ENCODE data around the gene NRP1. TPM values are rescaled to one million over a fixed set of nuclear protein-coding genes. Genes with fewer than 3 reads are reported as not detected.

The NRP1 gene
- total RNA-seq, 1 experiment from 2014 or later, result 0.99 TPM

DNA sequence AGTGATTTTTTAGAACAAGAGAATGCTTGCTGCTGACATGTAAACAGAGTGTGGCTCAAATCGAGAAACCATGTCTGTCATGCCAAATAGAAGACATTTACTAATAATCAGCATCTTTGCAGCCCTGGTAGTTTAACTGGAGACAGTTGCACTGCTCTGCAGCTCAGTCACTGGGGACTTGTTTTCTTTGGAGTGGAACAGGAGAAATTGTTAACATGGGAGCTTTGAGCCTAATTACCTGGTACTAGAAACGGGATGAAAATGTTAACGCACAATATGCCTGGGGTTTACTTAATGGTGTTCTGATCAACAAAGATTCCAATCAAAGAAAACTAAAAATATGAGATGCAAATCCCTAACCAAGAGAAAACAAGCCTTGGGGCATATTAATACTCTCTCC is 153.5 kb downstream of the NRP1 start:
- Histone ChIP-seq H3K9me3 (no peaks in the 10 kb centered on the region), H3K36me3 (no peaks in the 10 kb centered on the region), H3K27me3 (no peaks in the 10 kb centered on the region), H3K4me3 (no peak overlapping the region)
- DNase-seq, result no peak

DNA sequence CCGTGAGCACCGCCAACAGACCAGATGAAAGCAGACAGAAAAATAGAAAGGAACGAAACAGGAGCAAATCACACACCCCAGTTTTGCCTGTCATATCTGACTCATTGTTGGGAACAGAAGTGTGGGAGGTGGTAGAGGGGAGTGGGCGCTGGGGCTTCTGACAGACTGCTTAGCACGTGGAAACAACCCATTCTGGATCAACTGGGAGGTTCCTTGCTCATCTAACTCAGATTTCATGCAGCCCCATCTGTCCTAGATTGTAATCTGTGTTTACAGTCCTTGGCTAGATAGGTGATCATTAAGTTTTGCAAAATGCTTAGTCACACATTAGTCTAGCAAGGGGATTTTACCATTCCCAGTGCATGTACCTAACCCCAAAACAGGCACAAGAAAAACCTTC is 154.1 kb downstream of the NRP1 start:
- Histone ChIP-seq H3K36me3 (no peaks in the 10 kb centered on the region), H3K27me3 (no peaks in the 10 kb centered on the region), H3K9me3 (no peaks in the 10 kb centered on the region), H3K4me3 (no peak overlapping the region)
- DNase-seq, result no peak

DNA sequence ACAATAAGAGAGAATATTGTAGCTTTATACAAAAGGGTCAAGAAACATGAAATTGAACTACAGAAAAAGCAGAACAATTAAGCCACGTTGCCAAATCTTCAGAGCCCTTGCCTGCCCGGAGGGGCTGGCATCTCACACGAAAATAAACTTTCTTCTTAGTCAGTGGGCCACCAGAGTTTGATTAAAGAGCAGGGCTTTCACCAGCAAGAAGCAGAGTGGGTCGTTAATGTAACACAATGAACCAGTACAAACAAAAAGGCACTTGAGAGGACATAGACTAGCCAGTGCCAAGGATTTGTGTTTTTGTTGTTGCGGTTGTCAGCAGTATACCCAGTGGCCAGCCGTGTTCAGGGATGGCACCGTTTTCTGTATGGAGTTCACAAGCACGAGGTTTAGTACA is 155.4 kb downstream of the NRP1 start:
- Histone ChIP-seq H3K4me3 (no peak overlapping the region), H3K36me3 (no peaks in the 10 kb centered on the region), H3K27me3 (no peaks in the 10 kb centered on the region), H3K9me3 (no peaks in the 10 kb centered on the region)
- DNase-seq, result no peak

DNA sequence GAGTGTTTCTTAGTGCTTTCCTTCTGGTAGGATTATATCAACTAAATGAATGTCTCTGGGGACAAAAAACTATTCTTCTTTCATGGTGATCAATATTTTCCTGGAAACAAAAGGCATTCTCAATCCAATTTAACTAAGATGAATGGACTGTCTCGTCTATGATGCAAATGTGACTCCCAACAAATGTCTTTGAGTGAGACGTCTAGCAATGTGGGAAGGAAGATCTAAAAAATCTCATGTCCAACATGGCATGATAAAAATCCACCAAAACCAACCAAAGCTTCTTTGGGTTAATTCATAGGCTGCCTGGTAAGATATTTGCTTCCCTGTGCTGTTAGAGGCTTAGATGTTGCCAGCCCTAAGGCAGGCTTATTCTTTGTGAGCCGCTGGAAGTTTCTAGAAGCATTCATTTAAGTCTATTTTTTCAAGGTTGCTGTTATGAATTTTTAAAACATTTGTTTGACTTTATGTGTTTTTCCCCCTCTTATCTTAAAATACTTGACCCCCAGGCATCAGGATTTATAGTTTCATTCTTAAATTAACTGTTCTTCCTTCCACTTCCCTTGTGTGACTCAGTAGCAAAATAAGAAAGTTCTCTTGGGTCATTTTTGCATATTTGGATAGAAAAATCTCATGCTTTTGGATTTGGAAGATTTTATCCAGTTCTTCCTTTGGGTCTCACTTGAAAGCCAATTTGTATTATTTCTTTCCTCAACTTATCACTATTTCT is 156.3 kb downstream of the NRP1 start:
- DNase-seq, result no peak
- no peak overlapping the region for H3K4me3 ChIP-seq
- no peaks in the 10 kb centered on the region for H3K27me3 ChIP-seq
- no peaks in the 10 kb centered on the region for H3K9me3 ChIP-seq
- no peaks in the 10 kb centered on the region for H3K36me3 ChIP-seq

DNA sequence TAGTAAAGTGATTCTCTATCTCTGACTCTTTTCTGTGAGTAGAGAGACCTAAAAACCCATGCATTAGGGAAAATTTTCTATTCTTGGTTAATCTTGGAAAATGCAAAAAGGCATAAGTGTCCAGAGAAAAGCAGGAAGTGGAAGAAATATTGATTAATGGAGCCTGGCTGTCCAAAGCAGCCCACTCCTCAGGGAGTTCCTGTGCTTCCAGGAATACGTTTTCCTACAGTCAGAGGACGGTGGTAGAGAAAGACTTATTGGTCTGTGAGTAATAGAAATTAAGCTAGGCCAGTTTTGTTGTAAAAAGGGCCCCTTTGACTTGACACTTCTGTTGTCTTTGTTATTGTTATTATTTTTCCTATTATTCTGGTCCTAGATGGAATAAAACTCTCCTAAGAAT is 157.8 kb downstream of the NRP1 start:
- Histone ChIP-seq H3K27me3 (no peaks in the 10 kb centered on the region), H3K4me3 (no peak overlapping the region), H3K36me3 (no peaks in the 10 kb centered on the region), H3K9me3 (no peaks in the 10 kb centered on the region)
- DNase-seq, result no peak

DNA sequence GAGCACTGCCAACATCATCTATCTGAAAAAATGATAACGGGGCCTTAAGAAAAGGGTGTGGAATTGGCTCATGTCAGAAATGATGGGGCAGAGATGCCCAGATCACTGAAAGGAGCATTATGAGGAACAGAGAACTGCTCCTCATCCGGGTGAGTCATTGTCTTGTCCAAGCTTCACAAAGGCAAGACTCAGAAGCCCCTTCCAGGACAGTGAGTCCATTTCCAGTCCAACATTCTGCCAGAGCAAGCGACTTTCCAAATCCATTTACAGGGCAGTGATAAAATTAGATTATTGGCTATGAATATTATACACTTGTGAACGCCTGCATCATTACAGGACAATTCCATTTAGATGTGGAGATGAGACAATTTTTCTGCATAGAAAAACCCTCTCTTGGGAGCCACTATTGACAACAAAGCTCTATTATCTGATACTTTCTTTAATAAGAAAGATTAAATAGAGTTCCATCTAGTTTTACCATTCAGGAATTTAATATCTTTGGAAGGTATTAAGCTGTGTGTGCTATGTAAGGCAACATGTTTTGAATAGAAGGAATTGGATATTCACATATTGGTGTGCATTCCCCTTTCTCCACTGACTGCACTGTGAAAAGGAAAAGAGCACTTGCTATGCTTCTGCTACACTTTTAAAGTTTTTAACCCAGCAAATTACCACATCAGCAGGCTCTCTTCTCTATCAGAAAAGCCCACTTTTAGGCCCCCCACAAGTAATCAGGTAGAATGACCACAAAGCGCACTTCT is 159.6 kb downstream of the NRP1 start:
- Histone ChIP-seq H3K4me3 (no peak overlapping the region), H3K27me3 (no peaks in the 10 kb centered on the region), H3K36me3 (no peaks in the 10 kb centered on the region), H3K9me3 (no peaks in the 10 kb centered on the region)
- DNase-seq, result no peak

DNA sequence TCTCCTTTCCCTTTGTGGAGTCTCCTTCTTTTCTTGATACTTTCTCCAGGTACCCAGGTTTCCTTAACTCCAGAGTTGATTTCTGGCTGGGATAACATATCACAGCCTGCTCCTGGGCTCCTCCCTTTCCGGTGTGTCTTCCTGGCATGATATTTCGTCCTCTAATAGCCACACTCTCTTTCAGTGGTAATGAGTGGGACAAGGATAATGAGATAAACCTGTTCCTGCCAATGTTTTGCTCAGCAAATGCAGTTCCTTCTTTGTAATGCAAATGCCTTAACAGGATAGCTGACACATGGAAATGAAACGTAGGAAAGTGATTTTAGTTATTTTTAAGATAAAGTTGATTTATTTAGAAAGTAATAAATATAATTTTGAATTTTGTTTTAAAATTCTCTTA is 168.6 kb downstream of the NRP1 start:
- DNase-seq, result no peak
- Histone ChIP-seq H3K9me3 (no peaks in the 10 kb centered on the region), H3K36me3 (no peaks in the 10 kb centered on the region), H3K4me3 (no peak overlapping the region), H3K27me3 (no peaks in the 10 kb centered on the region)

DNA sequence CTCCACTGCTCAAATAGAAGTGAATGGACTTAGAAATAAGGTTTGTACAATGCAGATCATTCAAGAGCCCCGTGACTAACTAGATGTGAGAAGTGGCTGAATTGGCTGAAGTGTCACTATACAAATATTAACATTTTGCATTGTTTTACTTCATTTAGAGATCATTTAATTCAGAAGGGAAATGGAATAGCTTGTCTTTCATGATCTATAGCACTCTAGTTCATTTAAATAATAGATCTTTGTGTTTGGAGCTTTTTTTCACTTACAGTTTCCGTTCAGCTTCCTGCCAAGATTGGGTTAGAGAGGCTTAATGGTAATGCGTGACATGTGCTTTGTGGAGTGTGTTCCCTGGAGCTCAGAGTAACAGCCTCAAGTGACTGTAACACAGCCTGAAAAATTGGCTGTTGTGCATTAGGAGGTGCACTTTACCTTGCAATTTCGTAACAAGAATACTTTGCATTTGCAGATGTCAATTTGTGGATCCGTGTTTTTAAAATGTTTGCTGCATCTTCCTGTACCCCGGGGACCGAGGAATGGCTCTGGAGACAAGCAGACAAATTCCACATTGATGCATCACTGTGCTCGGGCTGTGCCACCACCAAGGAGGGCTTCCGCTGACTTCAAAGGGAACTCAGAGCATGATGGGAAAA is 170.3 kb downstream of the NRP1 start:
- H3K4me3 ChIP-seq, result no peak overlapping the region
- no peaks in the 10 kb centered on the region for H3K27me3 ChIP-seq
- H3K9me3 ChIP-seq, result no peaks in the 10 kb centered on the region
- DNase-seq, result no peak
- H3K36me3 ChIP-seq, result no peaks in the 10 kb centered on the region

DNA sequence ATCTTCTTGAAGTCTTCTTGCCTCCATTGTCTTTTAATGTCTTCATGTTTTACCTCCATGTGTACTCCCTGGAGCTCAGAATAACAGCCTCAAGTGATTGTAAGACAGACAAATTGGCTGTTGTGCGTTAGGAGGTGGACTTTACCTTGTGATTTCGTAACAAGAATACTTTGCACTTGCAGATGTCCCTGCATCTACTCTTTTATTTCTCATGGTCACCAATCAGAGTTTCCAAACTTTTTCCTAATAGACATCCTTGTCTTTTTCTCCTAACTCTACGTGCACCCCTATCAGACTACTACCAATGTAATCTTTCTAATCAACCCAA is 172.3 kb downstream of the NRP1 start:
- H3K4me3 ChIP-seq, result no peak overlapping the region
- H3K36me3 ChIP-seq, result no peaks in the 10 kb centered on the region
- no peaks in the 10 kb centered on the region for H3K9me3 ChIP-seq
- no peaks in the 10 kb centered on the region for H3K27me3 ChIP-seq
- no peak for DNase-seq

DNA sequence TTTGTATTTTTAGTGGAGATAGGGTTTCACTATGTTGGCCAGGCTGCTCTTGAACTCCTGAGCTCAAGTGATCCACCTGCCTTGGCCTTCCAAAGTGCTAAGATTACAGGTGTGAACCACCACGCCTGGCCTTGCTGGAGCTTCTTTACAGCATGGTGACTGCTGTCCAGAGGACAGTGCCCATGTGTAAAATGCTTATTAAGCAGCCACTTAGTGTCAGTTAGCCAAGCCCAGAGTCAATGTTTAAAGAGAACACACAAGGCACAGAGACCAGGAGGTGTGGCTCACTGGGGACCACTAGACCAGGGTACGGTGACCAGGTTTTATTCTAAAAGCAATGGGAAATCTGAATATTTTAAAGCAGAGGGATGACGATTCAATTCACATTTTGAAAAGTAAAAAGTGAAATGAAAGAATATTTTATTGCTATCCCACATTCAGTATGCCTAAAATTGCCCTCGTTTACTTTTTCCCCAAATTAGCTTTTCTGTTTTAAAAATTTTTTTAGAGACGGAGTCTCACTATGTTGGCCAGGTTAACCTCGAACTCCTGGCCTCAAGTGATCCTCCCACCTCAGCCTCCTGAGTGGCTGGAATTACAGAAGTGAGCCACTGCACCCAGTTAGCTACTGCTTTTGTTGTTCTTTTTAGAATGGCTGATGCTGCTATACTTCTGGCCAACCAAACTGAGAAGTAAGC is 172.8 kb downstream of the NRP1 start:
- H3K27me3 ChIP-seq, result no peaks in the 10 kb centered on the region

DNA sequence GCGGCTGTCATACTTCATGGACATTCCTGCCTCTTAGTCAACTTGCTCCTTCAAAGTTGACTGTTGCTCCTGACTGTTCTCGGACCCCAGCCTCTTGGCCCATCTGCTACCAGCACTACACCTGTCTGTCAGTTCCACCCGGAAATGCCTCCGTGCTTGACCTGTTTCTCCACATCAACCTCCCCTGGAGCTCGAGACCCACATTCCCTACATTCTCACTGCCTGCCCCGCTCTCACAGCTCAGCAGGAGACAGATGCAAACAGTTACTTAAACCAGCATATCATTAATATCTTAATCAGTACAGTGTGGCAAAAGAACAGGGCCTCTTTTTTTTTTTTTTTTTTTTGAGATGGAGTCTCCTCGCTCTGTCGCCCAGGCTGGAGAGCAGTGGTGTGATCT is 174.3 kb downstream of the NRP1 start:
- no peak overlapping the region for H3K4me3 ChIP-seq
- H3K9me3 ChIP-seq, result no peaks in the 10 kb centered on the region
- H3K36me3 ChIP-seq, result no peaks in the 10 kb centered on the region
- no peak for DNase-seq
- H3K27me3 ChIP-seq, result no peaks in the 10 kb centered on the region

More for the DNA sequence above, 172.8 kb downstream of the NRP1 start:
- no peaks in the 10 kb centered on the region for H3K36me3 ChIP-seq
- H3K9me3 ChIP-seq, result no peaks in the 10 kb centered on the region
- H3K4me3 ChIP-seq, result no peak overlapping the region
- no peak for DNase-seq

DNA sequence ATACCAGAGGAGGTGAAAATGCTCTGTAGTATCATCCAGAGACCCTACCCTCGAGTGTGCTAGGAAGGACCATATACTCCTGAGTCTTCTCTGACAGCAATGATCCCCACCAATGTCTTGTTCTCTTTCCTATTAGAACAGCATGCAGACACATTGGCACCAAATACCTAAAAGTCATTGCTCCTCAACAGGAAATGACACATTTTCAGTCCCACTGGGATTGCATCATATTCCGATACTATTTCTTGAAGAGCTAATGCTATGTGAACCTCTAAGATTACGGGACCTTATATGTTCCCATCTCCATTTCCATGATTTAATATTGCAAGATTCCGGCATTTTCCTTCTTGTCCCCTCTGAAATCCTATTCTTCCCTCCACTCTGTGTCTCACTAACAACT is 177.4 kb downstream of the NRP1 start:
- DNase-seq, result no peak
- H3K27me3 ChIP-seq, result no peaks in the 10 kb centered on the region

DNA sequence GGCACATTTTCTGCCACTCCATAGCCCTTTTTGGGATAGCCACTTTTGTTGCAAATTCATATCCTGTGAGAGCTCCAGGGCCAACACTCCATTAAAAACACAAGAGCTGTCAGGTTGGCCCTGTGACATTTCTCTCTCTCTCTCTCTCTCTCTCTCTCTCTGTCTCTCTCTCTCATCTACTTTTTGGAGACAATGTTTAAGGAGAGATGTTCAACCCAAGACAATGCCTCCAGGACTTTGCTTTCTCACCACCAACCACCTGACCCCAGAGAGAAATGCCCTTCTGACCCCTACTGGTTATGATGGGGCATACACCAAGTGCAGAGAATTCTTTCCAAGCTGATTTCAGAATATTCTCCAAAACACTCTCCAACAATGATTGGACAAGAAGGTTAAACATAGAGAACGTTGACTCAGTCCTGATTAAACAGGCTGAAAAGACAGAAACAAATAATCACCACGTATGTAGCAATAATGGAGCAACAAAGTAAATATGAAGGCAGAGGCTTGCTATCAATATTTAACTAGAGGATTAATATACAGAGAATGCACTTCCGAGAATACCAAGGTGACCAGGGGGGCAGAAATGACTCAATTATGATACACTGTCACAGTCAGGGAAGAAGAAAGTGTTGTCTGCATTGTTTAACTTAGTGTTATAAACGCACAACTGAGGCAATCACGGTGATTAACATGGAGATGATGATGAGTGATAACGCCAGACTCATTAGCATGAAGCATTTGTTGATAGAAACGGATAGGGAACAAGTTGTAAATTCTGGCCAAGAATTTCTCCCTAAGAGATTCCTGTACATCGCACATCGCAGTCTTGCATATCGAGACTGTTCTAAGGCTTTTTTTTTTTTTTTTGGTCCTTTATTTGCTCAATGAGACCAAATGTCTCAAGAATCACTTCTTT is 178.5 kb downstream of the NRP1 start:
- H3K4me3 ChIP-seq, result no peak overlapping the region
- H3K27me3 ChIP-seq, result no peaks in the 10 kb centered on the region
- H3K36me3 ChIP-seq, result no peaks in the 10 kb centered on the region
- DNase-seq, result peak; percentile 45
- no peaks in the 10 kb centered on the region for H3K9me3 ChIP-seq

More for the DNA sequence above, 177.4 kb downstream of the NRP1 start:
- H3K4me3 ChIP-seq, result no peak overlapping the region
- no peaks in the 10 kb centered on the region for H3K9me3 ChIP-seq
- no peaks in the 10 kb centered on the region for H3K36me3 ChIP-seq

DNA sequence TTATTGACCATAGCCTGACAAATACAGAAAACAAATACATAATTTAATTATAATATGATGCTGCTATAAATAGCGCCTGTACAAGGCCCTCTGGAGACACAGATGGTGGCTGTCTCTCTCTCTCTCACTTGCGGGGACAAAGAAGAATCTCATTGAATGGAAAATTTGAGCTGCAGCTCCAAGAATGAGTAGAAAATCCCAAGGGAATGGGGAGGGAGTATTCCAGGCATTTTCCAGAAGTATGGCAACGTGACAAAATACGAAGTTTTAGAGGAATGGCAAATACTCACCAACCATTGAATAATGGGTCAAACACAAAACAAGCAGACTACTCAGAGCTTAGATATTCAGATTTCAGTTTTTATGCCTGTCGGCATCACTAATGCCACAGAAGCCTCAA is 179.9 kb downstream of the NRP1 start:
- Histone ChIP-seq H3K9me3 (no peaks in the 10 kb centered on the region), H3K27me3 (no peaks in the 10 kb centered on the region), H3K4me3 (no peak overlapping the region), H3K36me3 (no peaks in the 10 kb centered on the region)
- no peak for DNase-seq

DNA sequence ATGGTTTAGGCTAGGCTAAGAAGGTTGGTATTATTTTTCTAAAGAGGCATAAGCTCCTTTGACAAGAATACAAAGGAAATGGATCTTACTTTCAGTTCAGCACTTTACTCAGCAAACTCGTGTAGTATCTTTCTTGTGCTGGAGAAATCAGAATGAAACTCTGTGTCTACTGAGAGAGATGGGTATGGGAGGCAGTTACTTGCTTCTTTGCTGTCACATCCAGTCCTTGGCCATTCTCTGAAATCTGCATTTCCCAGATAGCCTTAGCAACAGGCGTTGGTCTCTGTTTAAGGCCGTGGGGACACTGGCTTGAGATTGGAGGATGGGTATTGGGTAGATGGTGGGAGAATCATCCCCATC is 180.5 kb downstream of the NRP1 start:
- no peaks in the 10 kb centered on the region for H3K27me3 ChIP-seq
- H3K4me3 ChIP-seq, result no peak overlapping the region
- DNase-seq, result no peak
- no peaks in the 10 kb centered on the region for H3K9me3 ChIP-seq
- H3K36me3 ChIP-seq, result no peaks in the 10 kb centered on the region

DNA sequence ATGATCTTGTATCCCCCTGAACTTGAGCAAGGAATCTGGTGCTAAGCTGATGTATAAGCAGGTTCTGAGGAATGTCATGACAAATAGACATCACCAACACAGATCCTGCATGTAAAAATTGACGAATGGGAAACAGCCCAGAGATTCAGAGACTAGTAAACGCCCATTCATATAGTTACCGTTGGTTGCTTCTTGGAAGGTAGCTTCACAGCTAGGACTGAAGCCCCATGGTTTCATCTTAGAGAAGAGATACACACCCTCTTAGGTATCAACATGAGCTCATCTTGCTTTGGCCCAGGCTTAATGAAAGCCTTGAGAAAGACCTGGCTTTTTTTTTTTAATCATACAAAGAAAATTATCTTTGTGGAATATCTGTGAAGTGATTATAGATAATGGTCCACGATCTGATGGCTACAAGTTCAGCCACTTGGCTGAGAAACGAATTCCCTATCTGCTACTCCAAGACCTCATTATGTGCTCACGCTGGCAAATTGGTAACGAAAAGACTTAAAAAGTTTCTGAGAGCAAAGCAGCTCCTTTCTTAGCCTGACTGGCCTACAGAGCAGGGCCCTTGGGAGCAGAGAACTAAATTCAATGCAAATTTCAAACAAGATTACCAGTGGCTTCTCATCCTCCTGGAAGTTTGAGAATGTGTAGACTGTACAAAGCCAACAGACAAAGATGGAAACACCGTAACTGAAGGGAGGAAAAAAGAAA is 181.1 kb downstream of the NRP1 start:
- no peak overlapping the region for H3K4me3 ChIP-seq
- no peaks in the 10 kb centered on the region for H3K27me3 ChIP-seq
- no peaks in the 10 kb centered on the region; the same call in 1 of the 2 replicates for H3K9me3 ChIP-seq
- no peak for DNase-seq
- H3K36me3 ChIP-seq, result no peaks in the 10 kb centered on the region

Data from MG63 (cell line).